Fibroblast of peridontal ligament (primary cell): ENCODE data around the gene TEP1.
"Not testable (repeated sequence)": the region's sequence is repeated elsewhere in the genome, so short reads cannot be mapped to it uniquely, and the experiment has no call there.

Experiments used
- DNase-seq: peaks from one replicate; pipeline ENCODE4 v3.0.0-alpha.2; 2010; ENCODE audit errors: extremely low read depth

TEP1 gene

DNA sequence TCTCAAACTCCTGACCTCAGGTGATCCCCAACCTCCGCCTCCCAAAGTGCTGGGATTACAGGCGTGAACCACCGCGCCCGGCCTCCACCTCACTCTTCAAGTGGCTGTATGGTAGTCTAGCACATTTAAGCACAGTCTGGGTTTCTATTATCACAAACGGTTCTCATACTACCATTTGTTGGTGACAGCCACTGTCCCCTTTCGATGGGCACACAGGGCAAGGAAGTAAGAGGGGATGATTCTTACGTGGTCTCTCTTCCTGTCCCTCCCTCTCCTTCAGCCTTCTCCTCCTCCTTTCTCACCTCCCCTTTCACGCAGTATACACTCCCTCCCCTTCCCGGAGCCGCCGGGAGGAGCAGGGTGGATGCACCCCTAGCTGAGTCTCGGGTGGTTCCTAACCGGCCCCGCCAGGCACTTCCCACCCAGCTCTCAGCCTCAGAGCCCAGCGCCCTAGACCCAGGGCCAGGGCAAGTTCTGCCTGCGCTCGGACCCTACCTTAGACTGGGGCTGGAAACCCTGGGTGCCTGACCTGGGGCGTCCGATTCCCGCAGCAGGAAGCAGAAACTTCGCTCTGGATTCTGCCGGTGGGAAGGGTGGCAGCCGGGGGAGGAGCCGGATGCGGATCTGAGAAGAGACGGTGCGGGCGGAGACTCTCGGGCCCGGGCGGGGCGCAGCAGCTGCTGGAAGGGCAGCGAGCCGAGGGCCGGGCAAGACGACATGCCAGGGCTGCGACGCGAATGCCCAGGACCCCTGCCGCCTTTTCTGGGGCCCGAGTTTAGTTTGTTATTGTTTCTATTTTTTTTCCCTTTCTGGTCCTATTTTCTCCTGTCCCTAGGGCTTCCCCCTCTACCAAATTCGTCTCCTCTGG lies at the start of gene TEP1:
Gene TEP1 (minus strand): TSS at position 626 of the 868 bp plus-strand sequence. CDS start 5,062 bp downstream, outside the sequence.
- DNase-seq, result peak; percentile 70

DNA sequence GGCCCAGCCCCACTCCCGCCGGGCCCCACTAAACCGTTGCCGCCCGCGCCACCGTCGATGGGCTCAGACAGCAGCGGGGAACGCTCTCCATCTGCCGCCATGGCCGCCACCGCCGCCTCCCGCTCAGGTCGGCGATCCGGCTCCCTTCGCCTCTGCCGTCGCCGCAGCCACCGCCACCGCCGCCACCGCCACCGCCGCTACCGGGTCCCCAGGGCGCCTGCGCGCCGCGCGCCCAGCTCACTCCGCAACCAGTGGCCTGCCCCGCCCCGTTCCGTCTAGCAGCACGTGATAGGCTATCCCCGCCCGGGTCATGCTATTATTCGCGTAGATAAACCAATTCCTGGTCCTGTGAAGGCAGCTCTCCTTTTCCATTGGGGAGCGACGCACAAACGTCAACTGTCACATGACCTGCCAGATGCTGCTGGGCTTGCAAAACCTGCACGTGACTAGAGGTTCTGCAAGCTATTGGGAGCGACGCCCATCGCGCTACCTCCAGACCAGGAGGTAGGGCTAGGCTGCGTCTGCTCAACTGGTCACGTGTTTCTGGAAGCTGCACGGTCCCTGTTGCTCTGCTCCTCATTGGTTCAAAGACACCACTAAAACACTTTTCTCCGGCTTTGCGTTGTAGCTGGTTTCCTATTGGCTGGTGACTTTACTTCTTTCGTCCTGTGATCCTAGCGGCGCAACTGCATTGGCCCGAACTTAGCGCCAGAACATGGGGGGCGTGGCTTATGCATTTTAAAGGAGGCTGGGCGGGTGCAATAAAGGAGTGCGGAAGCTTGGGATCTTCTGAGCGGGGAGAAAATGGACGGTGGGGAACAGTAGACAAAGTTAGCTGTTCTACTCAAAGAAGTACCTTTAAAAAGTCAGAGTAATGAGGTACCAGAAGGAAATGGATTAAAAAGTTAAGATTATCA lies 48.2 kb upstream of the TEP1 start, which contains the start of gene PIP4P1:
Gene PIP4P1 (minus strand): TSS at position 210 of the 917 bp plus-strand sequence. CDS start 109 bp downstream, at position 101.
- peak; percentile 100 for DNase-seq

DNA sequence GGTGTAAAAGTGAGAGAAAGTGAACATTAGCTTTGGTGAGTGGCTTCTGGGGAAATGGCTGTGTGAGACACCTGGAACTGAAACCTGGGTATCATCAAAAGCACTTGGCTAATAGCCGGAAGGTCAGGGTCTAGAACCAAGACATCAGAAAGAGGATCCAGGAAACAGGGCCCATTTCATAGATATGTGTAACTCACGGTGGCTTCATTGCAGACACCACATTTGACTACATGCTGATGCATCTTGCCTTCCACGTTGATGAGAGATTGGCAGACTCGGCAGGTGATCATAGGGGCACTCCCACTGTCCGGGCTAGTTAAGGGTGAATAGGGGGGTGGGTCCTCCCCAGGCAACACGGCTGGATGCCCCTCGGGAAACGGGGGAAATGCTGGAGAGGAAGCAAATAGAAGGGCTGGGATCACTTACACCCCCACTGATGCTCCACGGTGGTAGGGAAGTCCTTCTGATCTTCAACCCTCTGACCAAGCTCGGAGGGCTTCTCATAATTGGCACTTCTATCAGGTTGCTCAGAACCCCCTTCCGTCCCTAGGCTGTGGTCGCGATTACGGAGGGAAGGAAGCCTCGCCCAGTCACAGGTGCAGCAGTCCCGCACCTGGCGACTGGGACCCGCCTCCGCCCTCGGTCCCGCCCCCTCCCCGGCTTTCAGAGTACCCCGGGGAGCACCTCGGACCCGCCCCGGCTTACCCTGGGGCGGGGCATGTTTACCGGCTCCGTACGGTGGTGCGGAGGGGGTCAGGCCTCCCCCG lies 47.3 kb upstream of the TEP1 start:
- DNase-seq, result no peak

GRCh38 chr14:20458031-20458789 lies 44.9 kb upstream of the TEP1 start:
- no peak for DNase-seq

- DNase-seq, result no peak
These were observed 43.7 kb upstream of the TEP1 start for GRCh38 chr14:20456971-20457370.

- peak; percentile 92 for DNase-seq
These were observed 42.3 kb upstream of the TEP1 start for GRCh38 chr14:20455355-20456300.

- DNase-seq, result peak; percentile 99
These were observed 41.4 kb upstream of the TEP1 start, which contains the start of the genes APEX1 and OSGEP for GRCh38 chr14:20454516-20455354. Gene APEX1, plus strand, starts transcription at chr14:20455226. Its CDS starts 420 bp downstream, at chr14:20455646. Gene OSGEP, minus strand, starts transcription at chr14:20454812. Its CDS starts 129 bp downstream, at chr14:20454683.

- not testable (repeated sequence) for DNase-seq
These were observed 39.5 kb upstream of the TEP1 start for GRCh38 chr14:20452831-20453230.

GRCh38 chr14:20446889-20447288 lies 33.6 kb upstream of the TEP1 start:
- DNase-seq, result no peak

DNA sequence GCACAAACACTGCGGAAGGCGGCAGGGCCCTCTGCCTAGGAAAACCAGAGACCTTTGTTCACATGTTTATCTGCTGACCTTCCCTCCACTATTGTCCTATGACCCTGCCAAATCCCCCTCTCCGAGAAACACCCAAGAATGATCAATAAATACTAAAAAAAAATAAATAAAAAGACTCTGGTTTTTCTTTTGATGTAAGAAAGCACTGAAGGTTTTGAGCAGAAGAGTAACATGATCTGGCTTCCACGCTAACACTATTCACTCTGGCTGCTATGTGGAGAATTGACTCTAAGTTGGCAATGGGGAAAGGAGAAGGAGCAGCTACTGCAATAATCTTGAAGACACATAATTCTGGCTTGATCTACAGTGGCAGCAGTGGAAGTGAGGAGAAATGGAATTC lies 30.3 kb upstream of the TEP1 start:
- DNase-seq, result not testable (repeated sequence)

DNA sequence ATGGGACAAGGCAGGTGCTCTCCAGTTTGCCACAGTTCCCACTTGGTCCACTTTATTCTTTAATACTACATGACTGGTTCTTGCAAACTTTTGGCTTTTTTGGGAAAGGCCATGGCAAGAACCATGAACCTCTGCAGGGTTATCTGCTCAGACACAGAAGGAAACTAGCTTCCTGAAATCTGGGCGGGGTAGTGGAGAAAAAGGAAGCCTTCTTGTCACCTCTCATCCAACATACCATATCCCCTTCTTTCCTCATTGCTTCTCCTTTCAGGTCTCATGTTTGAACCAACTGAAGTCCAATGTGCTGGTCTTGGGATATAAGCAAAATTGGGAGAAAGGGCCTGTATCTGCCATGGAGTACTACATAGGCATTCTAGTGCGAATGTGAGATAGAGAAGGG lies 28.2 kb upstream of the TEP1 start:
- DNase-seq, result no peak

DNA sequence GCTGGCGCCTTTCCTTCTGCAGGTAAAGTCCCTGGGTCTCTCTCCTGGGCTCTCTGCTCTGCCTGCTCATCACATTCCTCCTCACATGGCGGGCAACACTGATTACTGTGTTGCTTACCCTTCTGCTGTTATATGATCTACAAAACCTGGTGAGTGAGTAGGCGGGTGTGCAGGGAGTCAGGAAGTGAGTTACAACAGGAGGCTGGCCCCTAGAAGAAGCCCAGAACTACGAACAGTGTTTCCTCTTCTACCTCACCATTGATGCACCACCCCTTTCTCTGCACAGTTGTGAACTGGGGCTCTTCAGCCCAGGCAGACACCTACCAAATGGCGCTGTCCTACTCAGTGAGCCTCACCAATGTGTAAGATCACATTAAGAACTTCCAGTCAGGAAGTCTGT lies 27.6 kb upstream of the TEP1 start:
- no peak for DNase-seq

DNA sequence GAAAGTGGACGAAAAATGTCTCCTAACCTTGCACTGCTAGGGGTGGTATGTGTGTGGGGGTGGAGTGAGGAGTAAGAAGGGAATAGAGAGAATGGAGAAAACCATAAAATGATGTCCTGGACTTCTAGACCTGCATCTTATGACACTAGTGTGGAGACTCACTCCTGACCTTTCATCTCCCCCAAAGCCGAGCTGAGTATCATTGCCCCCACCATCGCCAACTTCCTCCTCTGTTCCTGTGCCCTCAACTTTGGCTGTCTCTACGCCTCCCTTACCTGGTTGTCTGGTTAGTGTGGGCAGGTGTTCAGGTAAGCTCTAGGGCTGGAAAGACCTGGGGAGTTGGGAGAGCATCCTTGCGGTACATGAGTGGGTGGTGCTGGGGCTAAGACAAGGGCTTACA lies 27.2 kb upstream of the TEP1 start:
- DNase-seq, result no peak

GRCh38 chr14:20438664-20439063 lies 25.4 kb upstream of the TEP1 start:
- DNase-seq, result no peak

DNA sequence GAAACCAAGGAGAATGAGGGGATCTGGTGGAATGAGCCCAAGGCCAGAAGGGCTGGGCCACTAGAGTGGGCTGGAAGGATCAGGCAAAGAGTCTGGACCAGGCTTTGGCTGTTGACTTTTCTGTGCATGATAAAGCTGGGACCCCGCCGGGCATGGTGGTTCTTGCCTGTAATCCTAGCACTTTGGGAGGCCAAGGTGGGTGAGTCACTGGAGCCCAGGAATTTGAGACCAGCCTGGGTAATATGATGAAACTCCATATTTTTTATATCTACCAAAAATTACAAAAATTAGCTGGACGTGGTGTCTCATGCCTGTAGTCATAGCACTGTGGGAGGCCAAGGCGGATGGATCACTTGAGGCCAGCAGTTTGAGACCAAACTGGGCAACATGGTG lies 23.1 kb upstream of the TEP1 start:
- peak; percentile 69 for DNase-seq

- no peak for DNase-seq
These were observed 22.5 kb upstream of the TEP1 start, which contains the start of gene KLHL33 for GRCh38 chr14:20435582-20436362. Gene KLHL33, minus strand, starts transcription at chr14:20436166. Its CDS starts 355 bp downstream, at chr14:20435811.

- no peak for DNase-seq
These were observed 21.6 kb upstream of the TEP1 start for GRCh38 chr14:20434701-20435581.
